Measurements from ENCODE around the gene TSPAN5. TPM values are rescaled to one million over a fixed set of nuclear protein-coding genes. Genes with fewer than 3 reads are reported as not detected.

TSPAN5 gene
- total and polyA plus RNA-seq, 9 of the 15 experiments (the other 6 are each of a cell fraction or from before 2014, with no cell fraction given): 0.58 to 6.6 (median 0.73) TPM

DNA sequence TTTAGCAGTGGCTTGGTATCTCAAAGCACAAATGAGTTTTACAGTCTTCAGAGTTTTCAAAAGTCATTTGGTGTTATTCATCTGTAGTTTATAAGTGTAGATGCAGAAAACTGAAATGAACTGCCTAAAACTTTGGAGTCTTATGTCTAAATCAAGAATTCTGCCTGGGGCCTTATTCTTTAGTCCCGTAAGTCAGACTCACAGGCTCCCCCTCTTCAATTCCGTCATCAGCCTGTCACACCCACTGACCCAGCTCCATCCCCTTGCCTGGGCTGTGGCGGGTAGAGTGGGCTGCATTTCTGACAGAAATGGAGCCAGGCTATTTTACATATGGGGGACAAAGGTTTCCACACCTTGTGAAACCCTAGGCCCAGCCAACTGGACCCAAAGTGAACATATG lies 44.3 kb downstream of the TSPAN5 start:
- Histone ChIP-seq H3K4me1 (replicated peaks in 1 of 2; ENCODE audit: control insufficient read depth in 2 of 2, insufficient read depth in 2 of 2, low read length in 2 of 2) (no peaks in the 10 kb centered on the region), H3K9me3 (replicated peaks; ENCODE audit: control insufficient read depth, insufficient read depth, low read depth, low read length) (no peaks in the 10 kb centered on the region), H2AFZ (ENCODE audit: low read depth, low read length) (no peak overlapping the region), H3K79me2 (ENCODE audit: control insufficient read depth, insufficient read depth, low read length) (no peaks in the 10 kb centered on the region), H3K9ac (ENCODE audit: insufficient read depth in 1 of 2, low read depth in 2 of 2, low read length in 2 of 2) (no peak overlapping the region), H4K20me1 (replicated peaks; ENCODE audit: control insufficient read depth, insufficient read depth, low read length) (no peaks in the 10 kb centered on the region), H3K27me3 (ENCODE audit: control insufficient read depth in 2 of 2, insufficient read depth in 2 of 2, low read length in 2 of 2) (peaks cover 2 to 20% of the 10 kb centered on the region in 2 experiments; a peak in 3 of 5 replicates), H3K36me3 (ENCODE audit: control insufficient read depth, insufficient read depth, low read length) (no peaks in the 10 kb centered on the region), H3K9me1 (ENCODE audit: control insufficient read depth, insufficient read depth, low read length) (no peaks in the 10 kb centered on the region), H3K4me3 (no peak overlapping the region), H3K4me2 (ENCODE audit: insufficient read depth, low read length) (no peak overlapping the region), H3K27ac (ENCODE audit: extremely low read depth, low read depth, low read length) (no peak overlapping the region)
- intact Hi-C loops (cut with micrococcal nuclease): no loop called here
- no peak for ATAC-seq
- POLR2A ChIA-PET: no interaction called here
- CTCF ChIA-PET (ENCODE audit: low intra/inter-chr PET ratio): no interaction called here
- in situ Hi-C loops (cut with MboI): no loop called here
- WGBS (ENCODE audit: insufficient coverage, low coverage, missing lambda C conversion rate): 40% methylated on average over 3 of the region's 3 CpGs
- BruUV-seq (replicated peaks): no TSS peak
- no peak for DNase-seq (ENCODE audit: extremely low read depth in 1 of 4, low spot score in 3 of 4)
- no peak for FAIRE-seq
- TF ChIP-seq MTA3 (IDR thresholded peaks at IDR 0.05; ENCODE audit: borderline replicate concordance): no peak
- no peak for TF ChIP-seq ZNF316 (IDR thresholded peaks at IDR 0.05)
- TF ChIP-seq, protein P1, sequence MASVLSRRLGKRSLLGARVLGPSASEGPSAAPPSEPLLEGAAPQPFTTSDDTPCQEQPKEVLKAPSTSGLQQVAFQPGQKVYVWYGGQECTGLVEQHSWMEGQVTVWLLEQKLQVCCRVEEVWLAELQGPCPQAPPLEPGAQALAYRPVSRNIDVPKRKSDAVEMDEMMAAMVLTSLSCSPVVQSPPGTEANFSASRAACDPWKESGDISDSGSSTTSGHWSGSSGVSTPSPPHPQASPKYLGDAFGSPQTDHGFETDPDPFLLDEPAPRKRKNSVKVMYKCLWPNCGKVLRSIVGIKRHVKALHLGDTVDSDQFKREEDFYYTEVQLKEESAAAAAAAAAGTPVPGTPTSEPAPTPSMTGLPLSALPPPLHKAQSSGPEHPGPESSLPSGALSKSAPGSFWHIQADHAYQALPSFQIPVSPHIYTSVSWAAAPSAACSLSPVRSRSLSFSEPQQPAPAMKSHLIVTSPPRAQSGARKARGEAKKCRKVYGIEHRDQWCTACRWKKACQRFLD (CRISPR knock-in tag; IDR thresholded peaks at IDR 0.05): no peak
- no peak for TF ChIP-seq ARID3A (IDR thresholded peaks at IDR 0.05; ENCODE audit: borderline replicate concordance, low read depth, low read length)
- no peak for TF ChIP-seq SIN3B (IDR thresholded peaks at IDR 0.05; ENCODE audit: low read depth)
- TF ChIP-seq FOXJ2 (tag; IDR thresholded peaks at IDR 0.05): no peak
- no peak for TF ChIP-seq MBD2 (IDR thresholded peaks at IDR 0.05; ENCODE audit: borderline replicate concordance, low read depth)
- no peak for TF ChIP-seq ZBTB34 (CRISPR knock-in tag; IDR thresholded peaks at IDR 0.05)
- no peak for TF ChIP-seq NCOA2 (IDR thresholded peaks at IDR 0.05; ENCODE audit: partially characterized antibody in 2 of 2)

Data from K562 (cell line).